NCI-H526 treated with DMSO at 0.1 percent for 48 hours (cell line): ENCODE results near the gene PPP1R13B.
A peak's percentile ranks its signal among the peaks of the same experiment; 100 is the strongest.
"Not testable (repeated sequence)": the region's sequence is repeated elsewhere in the genome, so short reads cannot be mapped to it uniquely, and the experiment has no call there.

Experiments
- DNase-seq: peaks from one replicate; lab custom pipeline; 2025; lab: John Stamatoyannopoulos, UW

Gene PPP1R13B

GRCh38 chr14:103834956-103835355, 12.4 kb downstream of the PPP1R13B start:
- DNase-seq, result no peak

DNA sequence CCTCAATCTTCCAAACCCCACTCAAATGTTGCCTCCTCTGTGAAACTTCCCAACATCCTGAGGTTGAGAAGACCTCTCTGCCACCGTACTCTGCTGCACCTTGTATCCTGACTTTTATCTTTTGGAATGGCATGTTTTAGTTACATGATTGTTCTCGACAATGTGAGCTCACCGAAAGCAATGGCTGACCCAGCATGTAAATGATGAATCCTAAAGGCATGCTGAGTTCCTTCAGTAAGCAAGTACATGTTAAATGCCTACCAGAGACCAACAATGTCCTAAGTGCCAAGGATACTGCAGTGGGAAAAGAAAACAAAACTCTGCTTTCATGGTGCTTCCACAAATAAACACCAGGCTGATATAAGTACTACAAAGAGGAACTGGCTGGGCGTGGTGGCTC, 13.7 kb downstream of the PPP1R13B start:
- DNase-seq, result no peak

- no peak for DNase-seq
These were observed 15.3 kb downstream of the PPP1R13B start for GRCh38 chr14:103832046-103832445.

DNA sequence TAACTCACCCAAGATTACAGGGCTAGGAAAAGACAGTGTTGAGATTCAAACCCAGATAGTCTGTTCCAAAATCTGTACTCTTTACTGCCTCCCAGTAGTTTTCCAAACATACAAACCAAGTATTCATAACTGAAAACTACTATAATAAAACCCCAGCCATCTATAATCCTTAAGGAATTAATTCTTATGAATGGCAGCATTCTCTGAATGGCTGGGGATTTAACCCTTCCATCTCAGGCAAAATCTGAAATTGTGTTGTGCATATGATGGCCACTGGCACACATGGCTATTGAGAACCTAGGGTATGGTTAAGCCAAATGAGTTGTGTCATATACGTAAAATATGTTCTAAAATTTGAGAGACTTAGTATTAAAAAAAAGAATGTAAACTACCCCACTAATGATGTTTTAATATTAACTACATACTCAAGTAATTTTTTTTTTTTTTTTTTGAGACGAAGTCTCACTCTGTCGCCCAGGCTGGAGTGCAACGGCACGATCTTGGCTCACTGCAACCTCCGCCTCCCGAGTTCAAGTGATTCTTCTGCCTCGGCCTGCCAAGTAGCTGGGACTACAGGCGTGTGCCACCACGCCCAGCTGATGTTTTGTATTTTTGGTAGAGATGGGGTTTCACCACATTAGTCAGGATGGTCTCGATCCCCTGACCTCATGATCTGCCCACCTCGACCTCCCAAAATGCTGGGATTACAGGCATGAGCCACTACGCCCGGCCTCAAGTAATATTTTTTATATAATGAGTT, 16.7 kb downstream of the PPP1R13B start:
- DNase-seq, result no peak

DNA sequence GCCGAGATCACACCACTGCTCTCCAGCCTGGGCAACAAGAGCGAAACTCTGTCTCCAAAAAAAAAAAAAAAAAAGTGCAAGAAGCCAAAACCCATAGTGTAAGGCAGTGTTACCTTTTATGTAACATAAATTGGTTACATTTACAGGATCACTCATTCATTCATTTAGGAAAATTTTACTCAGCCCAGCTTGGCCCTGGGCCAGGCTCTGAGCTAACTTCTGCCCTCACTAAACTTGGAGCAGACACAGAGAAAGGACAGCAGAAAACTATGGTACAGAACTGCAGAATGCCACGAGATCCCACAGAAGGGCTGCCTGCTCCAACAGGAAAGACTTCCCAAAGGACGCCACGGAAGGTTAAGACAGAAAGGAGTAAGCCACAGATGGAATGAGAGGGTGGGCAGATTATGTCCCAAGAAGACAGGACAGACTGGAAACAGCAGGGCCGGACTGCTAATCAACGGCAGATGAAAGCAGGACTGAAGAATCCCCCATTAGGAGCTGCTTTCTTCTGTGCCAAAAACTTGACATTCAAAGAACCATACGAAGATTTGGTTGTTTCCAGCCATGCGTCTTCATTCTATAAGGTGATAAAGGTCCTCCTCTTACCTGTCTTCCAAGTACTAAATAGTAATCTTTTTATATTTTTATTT, 18.9 kb downstream of the PPP1R13B start:
- DNase-seq, result no peak

- no peak for DNase-seq
These were observed 22.3 kb downstream of the PPP1R13B start for GRCh38 chr14:103825101-103825500.

DNA sequence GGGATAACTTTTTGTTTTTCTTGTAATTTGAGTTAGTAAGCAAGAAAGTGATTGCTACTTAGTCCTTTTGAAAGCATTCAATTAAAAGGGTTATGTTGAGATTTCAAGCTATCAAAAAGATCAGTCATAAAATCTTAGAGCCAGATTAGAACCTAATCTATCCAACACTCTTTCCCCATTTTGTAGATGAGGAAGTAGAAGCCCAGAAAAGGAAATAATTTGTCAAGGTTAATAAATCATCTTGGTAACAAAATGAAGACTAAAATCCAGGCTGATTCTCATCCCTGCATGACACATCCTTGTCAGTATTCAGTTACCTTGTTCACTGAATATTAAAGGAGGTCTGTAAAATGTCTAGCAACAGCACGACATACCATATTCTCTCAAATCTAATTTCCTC, 26.5 kb downstream of the PPP1R13B start:
- DNase-seq, result no peak

DNA sequence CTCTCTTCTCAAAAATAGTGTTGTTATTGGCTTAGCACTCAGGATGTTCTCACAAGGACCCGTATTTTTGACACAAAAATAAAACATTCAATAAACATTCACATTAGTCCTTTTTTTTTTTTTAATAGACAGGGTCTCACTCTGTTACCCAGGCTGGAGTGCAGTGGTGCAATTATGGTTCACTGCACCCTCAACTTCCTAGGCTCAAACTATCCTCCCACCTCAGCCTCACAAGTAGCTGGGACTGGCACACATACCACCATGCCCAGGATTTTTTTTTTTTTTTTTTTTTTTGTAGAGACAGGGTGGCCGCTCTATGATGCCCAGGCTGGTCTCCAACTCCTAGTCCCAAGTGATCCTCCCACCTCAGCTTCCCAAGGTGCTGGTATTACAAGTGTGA, 27.0 kb downstream of the PPP1R13B start:
- DNase-seq, result no peak

- peak; percentile 37 for DNase-seq
These were observed 27.7 kb downstream of the PPP1R13B start for GRCh38 chr14:103819503-103820307.

DNA sequence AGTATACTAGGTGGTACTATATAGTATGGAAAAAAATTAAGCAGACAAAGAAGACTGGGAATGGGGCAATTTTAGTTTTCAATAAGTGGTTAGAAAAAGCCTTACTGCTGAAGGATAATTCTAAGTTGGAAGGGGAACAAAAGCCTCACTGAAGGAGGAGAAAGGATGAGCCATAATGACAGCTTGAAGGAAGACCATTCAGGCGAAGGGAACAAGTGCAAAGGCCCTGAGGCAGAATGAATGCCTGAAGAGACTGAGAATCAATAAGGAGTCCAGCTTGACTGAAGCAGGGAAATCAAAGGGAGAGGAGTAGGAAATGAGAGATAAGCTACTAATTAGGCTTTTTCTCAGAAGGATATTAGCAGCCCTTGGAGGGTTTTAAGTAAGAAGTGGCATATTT, 28.5 kb downstream of the PPP1R13B start:
- no peak for DNase-seq

- no peak for DNase-seq
These were observed 29.0 kb downstream of the PPP1R13B start for GRCh38 chr14:103818422-103818821.

GRCh38 chr14:103817595-103817994, 29.8 kb downstream of the PPP1R13B start:
- no peak for DNase-seq

DNA sequence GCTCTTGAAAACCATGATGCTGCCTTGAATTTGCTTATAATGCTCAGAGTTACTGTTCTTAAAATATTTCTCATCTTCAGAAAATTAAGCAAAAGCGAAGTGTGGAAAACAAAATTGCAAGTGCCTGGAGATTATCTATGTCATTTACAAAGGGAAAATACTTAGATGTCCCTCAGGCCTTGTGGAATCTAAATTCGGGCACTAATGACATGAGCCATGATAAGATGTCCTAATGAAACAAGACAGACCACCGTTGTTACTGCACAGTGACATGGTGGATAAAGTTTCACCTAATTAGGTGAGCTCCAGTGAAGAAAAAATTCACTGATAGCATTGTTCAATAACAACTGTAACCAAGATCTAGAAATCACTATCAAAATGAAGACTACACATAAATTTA, 30.4 kb downstream of the PPP1R13B start:
- DNase-seq, result no peak

DNA sequence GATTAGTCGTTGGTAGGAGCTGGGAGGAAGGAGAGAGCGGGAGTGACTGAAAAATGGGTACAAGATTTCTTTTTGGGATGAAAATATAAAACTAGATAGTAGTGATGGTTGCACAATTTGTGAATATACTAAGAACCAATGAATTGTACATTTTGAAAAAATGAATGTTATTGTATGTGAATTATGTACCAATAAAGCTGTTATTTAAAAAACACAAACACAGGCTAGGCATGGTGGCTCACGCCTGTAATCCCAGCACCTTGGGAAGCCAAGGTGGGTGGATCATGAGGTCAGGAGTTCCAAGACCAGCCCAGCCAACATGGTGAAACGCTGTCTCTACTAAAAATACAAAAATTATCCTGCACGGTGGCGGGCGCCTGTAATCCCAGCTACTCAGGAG, 32.1 kb downstream of the PPP1R13B start:
- DNase-seq, result no peak

- no peak for DNase-seq
These were observed 36.2 kb downstream of the PPP1R13B start for GRCh38 chr14:103811189-103811588.

GRCh38 chr14:103808403-103809001, 38.9 kb downstream of the PPP1R13B start:
- DNase-seq, result no peak

- DNase-seq, result no peak
These were observed 40.6 kb downstream of the PPP1R13B start for GRCh38 chr14:103806805-103807204.

DNA sequence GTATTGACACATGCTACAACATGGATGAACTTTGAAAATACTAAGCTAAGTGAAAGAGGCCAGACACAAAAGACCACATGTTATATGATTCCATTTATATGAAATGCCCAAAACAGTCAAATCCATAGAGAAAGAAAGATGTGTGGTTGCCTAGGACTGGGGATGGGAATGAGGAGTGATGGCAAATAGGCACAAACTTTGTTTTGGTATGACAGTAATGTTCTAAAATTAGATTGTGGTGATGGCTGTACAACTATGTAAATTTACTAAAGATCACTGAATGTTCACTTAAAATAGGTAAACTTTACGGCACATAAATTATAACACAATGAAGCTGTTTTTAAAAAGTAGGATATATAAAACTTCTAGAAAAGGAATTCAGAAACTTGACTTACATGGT, 41.7 kb downstream of the PPP1R13B start:
- no peak for DNase-seq

DNA sequence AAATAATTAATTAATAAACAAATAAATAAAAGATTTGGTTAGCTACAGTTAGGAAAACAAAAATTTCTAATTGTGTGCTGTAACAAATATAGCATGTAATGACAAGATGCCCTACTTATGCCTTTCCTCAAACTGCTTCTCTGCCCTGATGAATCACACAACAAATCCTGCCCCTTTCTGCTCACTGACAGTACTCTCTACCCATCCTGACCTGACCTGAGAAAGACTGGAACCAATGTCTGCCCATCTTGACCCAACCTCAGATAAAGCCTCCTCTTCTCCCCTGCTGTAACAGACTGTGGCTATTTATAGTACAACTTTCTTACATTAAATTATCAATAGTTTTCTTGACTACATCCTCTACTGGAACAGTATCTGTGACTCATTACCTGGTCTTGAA, 43.7 kb downstream of the PPP1R13B start:
- DNase-seq, result no peak

GRCh38 chr14:103802356-103802755, 45.0 kb downstream of the PPP1R13B start:
- DNase-seq, result no peak

- no peak for DNase-seq
These were observed 45.9 kb downstream of the PPP1R13B start for GRCh38 chr14:103801459-103801858.

DNA sequence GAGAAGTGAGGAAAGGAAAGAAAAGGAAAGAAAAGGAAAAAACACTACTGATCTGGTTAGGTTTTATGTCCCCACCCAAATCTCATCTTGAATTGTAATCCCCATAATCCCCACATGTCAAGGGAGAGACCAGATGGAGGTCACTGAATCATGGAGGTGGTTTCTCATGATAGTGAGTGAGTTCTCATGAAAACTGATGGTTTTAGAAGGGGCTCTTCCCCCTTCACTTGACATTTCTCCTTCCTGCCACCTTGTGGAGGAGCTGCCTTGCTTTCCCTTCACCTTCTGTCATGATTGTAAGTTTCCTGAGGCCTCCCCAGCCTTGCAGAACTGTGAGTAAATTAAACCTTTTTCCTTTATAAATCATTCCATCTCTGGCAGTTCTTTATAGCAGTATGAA, 54.2 kb downstream of the PPP1R13B start:
- DNase-seq, result not testable (repeated sequence)

GRCh38 chr14:103788086-103788485, 59.3 kb downstream of the PPP1R13B start:
- no peak for DNase-seq
